GM23338 (cell line): ENCODE data around the gene FBXW11. TPM values are rescaled to one million over a fixed set of nuclear protein-coding genes. Genes with fewer than 3 reads are reported as not detected.

Source experiments
- ATAC-seq: fragments of 200-7000 bp; cut with Tn5 transposase; 3 replicates; pipeline ENCODE4 v1.9.1; 2020
- DNase-seq: peaks from one replicate; pipeline ENCODE4 v3.0.0-alpha.2; 2015; ENCODE audit warnings: low spot score
- H2AFZ ChIP-seq: fragments of 200-600 bp; sonication (generic); 2 replicates; pipeline ENCODE4 v1.8.0; 2016; ENCODE audit warnings: antibody characterized with exemption, mild to moderate bottlenecking, moderate library complexity
- H3F3A ChIP-seq: fragments of 200-600 bp; sonication (generic); replicated peaks from 2 replicates; pipeline ENCODE4 v1.8.0; 2017; ENCODE audit warnings: antibody characterized with exemption, mixed run types, low read depth
- H3K27ac ChIP-seq: fragments of 200-600 bp; sonication (generic); 2 replicates; pipeline ENCODE4 v1.6.1; 2016; ENCODE audit warnings: low read depth
- H3K27me3 ChIP-seq: fragments of 200-600 bp; sonication (generic); 2 replicates; pipeline ENCODE4 v1.8.0; 2016; ENCODE audit warnings: mild to moderate bottlenecking, mixed run types, moderate library complexity; ENCODE audit not compliant: insufficient read depth
- H3K36me3 ChIP-seq: fragments of 200-600 bp; sonication (generic); 2 replicates; pipeline ENCODE4 v1.8.0; 2016; ENCODE audit warnings: mild to moderate bottlenecking; ENCODE audit not compliant: insufficient read depth
- H3K4me1 ChIP-seq: fragments of 200-600 bp; sonication (generic); 2 replicates; pipeline ENCODE4 v1.8.0; 2016; ENCODE audit warnings: mild to moderate bottlenecking, moderate library complexity; ENCODE audit not compliant: insufficient read depth
- H3K4me2 ChIP-seq: fragments of 200-600 bp; sonication (generic); 2 replicates; pipeline ENCODE4 v1.7.1; 2017; ENCODE audit warnings: mixed run types
- H3K4me3 ChIP-seq: fragments of 200-600 bp; sonication (generic); 2 replicates; pipeline ENCODE4 v1.6.1; 2016; ENCODE audit warnings: mixed run types
- H3K79me2 ChIP-seq: fragments of 200-600 bp; sonication (generic); replicated peaks from 2 replicates; pipeline ENCODE4 v1.8.0; 2017; ENCODE audit warnings: mild to moderate bottlenecking; ENCODE audit not compliant: insufficient read depth
- H3K9me2 ChIP-seq: fragments of 200-600 bp; sonication (generic); 2 replicates; pipeline ENCODE4 v1.8.0; 2017; ENCODE audit not compliant: insufficient read depth
- H4K20me1 ChIP-seq: fragments of 200-600 bp; sonication (generic); replicated peaks from 2 replicates; pipeline ENCODE4 v1.8.0; 2017; ENCODE audit warnings: mild to moderate bottlenecking; ENCODE audit not compliant: insufficient read depth
- H3K27ac Mint-ChIP-seq: 2 replicates; pipeline ENCODE4 v1.8.0; 2020; ENCODE audit warnings: inconsistent platforms, mild to moderate bottlenecking, moderate library complexity, mixed read lengths
- H3K27me3 Mint-ChIP-seq: 3 replicates; pipeline ENCODE4 v1.8.0; 2022; ENCODE audit warnings: low read depth, mild to moderate bottlenecking, moderate library complexity, mixed read lengths, inconsistent platforms; ENCODE audit not compliant: insufficient read depth, poor library complexity
- H3K36me3 Mint-ChIP-seq: 3 replicates; pipeline ENCODE4 v1.8.0; 2021; ENCODE audit warnings: low read depth, mild to moderate bottlenecking, inconsistent platforms, moderate library complexity, mixed read lengths
- H3K4me1 Mint-ChIP-seq: 3 replicates; pipeline ENCODE4 v1.8.0; 2020; ENCODE audit warnings: mild to moderate bottlenecking, inconsistent platforms, mixed read lengths
- H3K4me3 Mint-ChIP-seq: 3 replicates; pipeline ENCODE4 v1.8.0; 2021; ENCODE audit warnings: moderate library complexity, mild to moderate bottlenecking, inconsistent platforms, mixed read lengths
- H3K9me3 Mint-ChIP-seq: 3 replicates; pipeline ENCODE4 v1.8.0; 2020; ENCODE audit warnings: moderate library complexity, mild to moderate bottlenecking, inconsistent platforms, mixed read lengths
- CREB1 ChIP-seq: fragments of 250-450 bp; sonication (Bioruptor Pico); IDR thresholded peaks from 2 replicates; pipeline ENCODE4 v1.5.0; 2020; ENCODE audit warnings: low read depth, mild to moderate bottlenecking, moderate library complexity
- CTCF ChIP-seq, 2 experiments: fragments of 200-600 bp in 1 of 2; sonication (generic) in 1 of 2; conservative IDR thresholded peaks; 2 replicates each; pipeline versions ENCODE4 v1.5.1 to v1.6.1; 2016 to 2017; ENCODE audit warnings: antibody characterized with exemption in 2 of 2, low read depth in 2 of 2, mild to moderate bottlenecking in 2 of 2, moderate library complexity in 1 of 2
- ETS1 ChIP-seq: IDR thresholded peaks from 2 replicates; pipeline ENCODE4 v1.6.1; 2016; ENCODE audit warnings: antibody characterized with exemption
- EZH2 ChIP-seq: fragments of 200-600 bp; sonication (generic); IDR thresholded peaks from one replicate; pipeline ENCODE4 v1.8.0; 2017; ENCODE audit warnings: antibody characterized with exemption, mild to moderate bottlenecking, low read depth; ENCODE audit not compliant: unreplicated experiment
- EZH2phosphoT487 ChIP-seq: fragments of 200-600 bp; sonication (generic); IDR thresholded peaks from one replicate; pipeline ENCODE4 v1.8.1; 2018; ENCODE audit warnings: antibody characterized with exemption; ENCODE audit not compliant: unreplicated experiment
- JUNB ChIP-seq: IDR thresholded peaks from one replicate; pipeline ENCODE4 v1.6.1; 2016; ENCODE audit warnings: antibody characterized with exemption; ENCODE audit not compliant: unreplicated experiment
- NANOG ChIP-seq: IDR thresholded peaks from 2 replicates; pipeline ENCODE4 v1.6.1; 2016; ENCODE audit warnings: antibody characterized with exemption, borderline replicate concordance
- POLR2AphosphoS5 ChIP-seq: IDR thresholded peaks from 2 replicates; pipeline ENCODE4 v1.6.1; 2016; ENCODE audit warnings: antibody characterized with exemption, low read depth
- REST ChIP-seq: IDR thresholded peaks from one replicate; pipeline ENCODE4 v1.6.1; 2018; ENCODE audit warnings: antibody characterized with exemption; ENCODE audit not compliant: unreplicated experiment
- STAT1 ChIP-seq: IDR thresholded peaks from one replicate; pipeline ENCODE4 v1.6.1; 2016; ENCODE audit warnings: antibody characterized with exemption; ENCODE audit not compliant: unreplicated experiment
- ZNF114 ChIP-seq: fragments of 250-450 bp; sonication (Bioruptor Pico); IDR thresholded peaks from 2 replicates; pipeline ENCODE4 v1.5.0; 2020; ENCODE audit warnings: mild to moderate bottlenecking, moderate library complexity
- ZNF331 ChIP-seq: fragments of 250-450 bp; sonication (Bioruptor Pico); IDR thresholded peaks from 2 replicates; pipeline ENCODE4 v1.5.0; 2020; ENCODE audit warnings: low read depth, mild to moderate bottlenecking, moderate library complexity
- ZNF462 ChIP-seq: fragments of 250-450 bp; sonication (Bioruptor Pico); IDR thresholded peaks from 2 replicates; pipeline ENCODE4 v1.5.0; 2020; ENCODE audit warnings: mild to moderate bottlenecking, moderate library complexity
- polyA plus RNA-seq: library from polyadenylated mRNA; unstranded; fragments of >200 nt; fragmentation: Nextera tagmentation; extraction: Ambion mirVana; gene quantifications from 2 replicates; pipeline ENCODE4 v1.2.1, GENCODE V29; 2016
- total RNA-seq: library from RNA; depleted of rRNA; stranded (reverse); fragments of >200 nt; shearing (Covaris generic); gene quantifications from 2 replicates; pipeline ENCODE4 v1.2.3, GENCODE V29; 2014

Gene FBXW11
- total and polyA plus RNA-seq, 2 experiments from 2014 or later = 45.0 to 88.0 TPM

- no peak for TF ChIP-seq EZH2
- no peak for TF ChIP-seq ZNF462 (CRISPR knock-in tag)
- TF ChIP-seq REST = no peak
- TF ChIP-seq ZNF331 (CRISPR knock-in tag) = no peak
- no peak for TF ChIP-seq EZH2phosphoT487
- no peak for TF ChIP-seq ETS1
- no peak for TF ChIP-seq POLR2AphosphoS5
- no peak for TF ChIP-seq JUNB
- no peak for TF ChIP-seq NANOG
- TF ChIP-seq STAT1 = no peak
- TF ChIP-seq CREB1 (CRISPR knock-in tag) = no peak
- TF ChIP-seq CTCF (conservative IDR thresholded peaks at IDR 0.05; ENCODE audit: low read depth in 2 of 2) = no peak
- no peak for TF ChIP-seq ZNF114
- ATAC-seq (no peak), DNase-seq (no peak)
- H3K27me3 ChIP-seq = no peaks in the 10 kb centered on the region
- no peaks in the 10 kb centered on the region for H3K79me2 ChIP-seq
- no peaks in the 10 kb centered on the region for H3K4me1 ChIP-seq
- peaks cover 14% of the 10 kb centered on the region; the same call in 1 of the 2 replicates for H3K9me2 ChIP-seq
- H4K20me1 ChIP-seq = no peaks in the 10 kb centered on the region
- no peaks in the 10 kb centered on the region; the same call in 2 of the 3 replicates for H3K9me3 Mint-ChIP-seq
- H2AFZ ChIP-seq = no peak overlapping the region
- H3K36me3 Mint-ChIP-seq = no peaks in the 10 kb centered on the region
- no peaks in the 10 kb centered on the region for H3K4me1 Mint-ChIP-seq
- no peak overlapping the region for H3K4me3 Mint-ChIP-seq
- H3K4me3 ChIP-seq = no peak overlapping the region
- no peak overlapping the region for H3K27ac ChIP-seq
- peaks cover 11% of the 10 kb centered on the region for H3K27me3 Mint-ChIP-seq
- H3K27ac Mint-ChIP-seq = no peak overlapping the region
- no peak overlapping the region for H3K4me2 ChIP-seq
- H3K36me3 ChIP-seq = no peaks in the 10 kb centered on the region
- no peaks in the 10 kb centered on the region for H3F3A ChIP-seq
Observed at GRCh38 chr5:171816666-171817065, 189.8 kb downstream of the FBXW11 start.
